A673 (cell line): ENCODE measurements around the gene RNF111. TPM values are rescaled to one million over a fixed set of nuclear protein-coding genes. Genes with fewer than 3 reads are reported as not detected.

Experiments used
- BruUV-seq: library from RNA; stranded (reverse); fragments of 400-500 nt; replicated peaks from 2 replicates; lab custom pipeline; 2021; lab: Mats Ljungman, UMichigan
- CTCF ChIA-PET: fragments of 300-600 bp; sonication (Branson Sonifier 250); formaldehyde crosslinking; loops from one replicate; lab custom pipeline; 2022; ENCODE audit warnings: antibody characterized with exemption; lab: Charles Lee
- POLR2A ChIA-PET: fragments of 300-600 bp; sonication (Branson Sonifier 250); formaldehyde crosslinking; loops from one replicate; lab custom pipeline; 2022; ENCODE audit warnings: antibody characterized with exemption; ENCODE audit not compliant: low non-redundant PET; lab: Charles Lee
- DNase-seq: peaks from one replicate; pipeline ENCODE4 v3.0.0-alpha.2; 2015; ENCODE audit warnings: low spot score
- H3K27ac ChIP-seq: fragments of 200-600 bp; sonication (generic); 2 replicates; pipeline ENCODE4 v1.5.1; 2016; ENCODE audit warnings: mixed run types, low read depth, mild to moderate bottlenecking, mixed read lengths, antibody characterized with exemption, low read length; ENCODE audit not compliant: poor library complexity, severe bottlenecking
- H3K27me3 ChIP-seq: fragments of 200-600 bp; sonication (generic); replicated peaks from 2 replicates; pipeline ENCODE4 v1.6.1; 2017; ENCODE audit warnings: mixed run types, low read depth, mild to moderate bottlenecking, mixed read lengths, antibody characterized with exemption, low read length; ENCODE audit not compliant: insufficient read depth, poor library complexity
- H3K36me3 ChIP-seq: fragments of 200-600 bp; sonication (generic); 2 replicates; pipeline ENCODE4 v1.6.1; 2016; ENCODE audit warnings: mixed run types, mild to moderate bottlenecking, mixed read lengths, antibody characterized with exemption, low read length; ENCODE audit not compliant: insufficient read depth, poor library complexity, severe bottlenecking
- H3K4me1 ChIP-seq: fragments of 200-600 bp; sonication (generic); 2 replicates; pipeline ENCODE4 v1.6.1; 2017; ENCODE audit warnings: mixed run types, mild to moderate bottlenecking, mixed read lengths, antibody characterized with exemption, low read length; ENCODE audit not compliant: insufficient read depth, poor library complexity, severe bottlenecking
- H3K4me3 ChIP-seq: fragments of 200-600 bp; sonication (generic); 2 replicates; pipeline ENCODE4 v1.5.1; 2016; ENCODE audit warnings: low read depth, mixed run types, mild to moderate bottlenecking, mixed read lengths, low read length; ENCODE audit not compliant: poor library complexity, severe bottlenecking
- H3K9me3 ChIP-seq: fragments of 200-600 bp; sonication (generic); 2 replicates; pipeline ENCODE4 v1.6.1; 2016; ENCODE audit warnings: mixed run types, low read depth, mild to moderate bottlenecking, mixed read lengths, antibody characterized with exemption, low read length; ENCODE audit not compliant: poor library complexity, severe bottlenecking
- CTCF ChIP-seq: fragments of 300-800, 200-600 bp; sonication (generic); conservative IDR thresholded peaks from 2 replicates; pipeline ENCODE4 v1.5.1; 2017; ENCODE audit warnings: low read depth, mild to moderate bottlenecking, antibody characterized with exemption, low read length, moderate library complexity, mixed read lengths
- EZH2 ChIP-seq: fragments of 200-600 bp; sonication (generic); IDR thresholded peaks from 2 replicates; pipeline ENCODE4 v1.6.1; 2017; ENCODE audit warnings: borderline replicate concordance, low read depth, mild to moderate bottlenecking, mixed read lengths, antibody characterized with exemption, low read length; ENCODE audit not compliant: poor library complexity, severe bottlenecking
- intact Hi-C: fragments of 100-400 bp; cut with micrococcal nuclease; formaldehyde crosslinking; loops from one replicate; pipeline ENCODE4 v1.10.0; 2022; ENCODE audit not compliant: unreplicated experiment
- total RNA-seq: library from RNA; stranded (reverse); gene quantifications from 2 replicates; pipeline ENCODE4 v1.2.3, GENCODE V29; 2021

RNF111 gene
- total RNA-seq, 1 experiment from 2014 or later, result 34.4 TPM

GRCh38 chr15:59014068-59014467, 26.6 kb downstream of the RNF111 start:
- no peak for DNase-seq
- no peak overlapping the region for H3K27ac ChIP-seq
- H3K9me3 ChIP-seq, result peaks cover 4% of the 10 kb centered on the region
- no peaks in the 10 kb centered on the region for H3K4me1 ChIP-seq
- TF ChIP-seq CTCF (no peak), EZH2 (no peak)
- ChIA-PET CTCF (no interaction called here), POLR2A (no interaction called here)
- intact Hi-C loops, result no loop called here
- no peaks in the 10 kb centered on the region for H3K36me3 ChIP-seq
- no peak overlapping the region for H3K4me3 ChIP-seq
- no peaks in the 10 kb centered on the region for H3K27me3 ChIP-seq
- no TSS peak for BruUV-seq

GRCh38 chr15:59017449-59017848, 30.0 kb downstream of the RNF111 start:
- Histone ChIP-seq H3K36me3 (no peaks in the 10 kb centered on the region), H3K4me3 (no peak overlapping the region), H3K4me1 (no peaks in the 10 kb centered on the region), H3K27me3 (no peaks in the 10 kb centered on the region), H3K27ac (no peak overlapping the region), H3K9me3 (peaks cover 4% of the 10 kb centered on the region)
- intact Hi-C loops, result no loop called here
- ChIA-PET CTCF (no interaction called here), POLR2A (no interaction called here)
- TF ChIP-seq EZH2 (no peak), CTCF (no peak)
- BruUV-seq, result no TSS peak
- peak; percentile 6 for DNase-seq

- no peak overlapping the region for H3K27ac ChIP-seq
- no peak for DNase-seq
- H3K4me3 ChIP-seq, result no peak overlapping the region
- H3K36me3 ChIP-seq, result no peaks in the 10 kb centered on the region
- no TSS peak for BruUV-seq
- peaks cover 4% of the 10 kb centered on the region for H3K9me3 ChIP-seq
- CTCF ChIA-PET, result no interaction called here
- POLR2A ChIA-PET, result no interaction called here
- peaks cover 9% of the 10 kb centered on the region for H3K4me1 ChIP-seq
- intact Hi-C loops, result no loop called here
- TF ChIP-seq CTCF, result no peak
- no peaks in the 10 kb centered on the region for H3K27me3 ChIP-seq
These were observed 31.4 kb downstream of the RNF111 start for GRCh38 chr15:59018833-59019232.
